K562 (cell line): ENCODE measurements around the gene NDUFV3. TPM values are rescaled to one million over a fixed set of nuclear protein-coding genes. Genes with fewer than 3 reads are reported as not detected.
A peak's percentile ranks its signal among the peaks of the same experiment; 100 is the strongest.

ENCODE experiments used
- COPS2 ChIP-seq: fragments of 450-650 bp; conservative IDR thresholded peaks from 2 replicates; pipeline ENCODE4 v1.6.1; 2016; ENCODE audit warnings: mild to moderate bottlenecking, moderate library complexity
- ELK3 ChIP-seq: fragments of 450-650 bp; formaldehyde crosslinking; IDR thresholded peaks from 2 replicates; pipeline ENCODE4 v1.4.0; 2020; ENCODE audit warnings: mild to moderate bottlenecking
- FOXK1 ChIP-seq: sonication (generic); formaldehyde crosslinking; IDR thresholded peaks from 2 replicates; pipeline ENCODE4 v1.8.0; 2022; ENCODE audit warnings: missing genetic modification reagents, mild to moderate bottlenecking, borderline replicate concordance
- GMEB1 ChIP-seq: fragments of 250-450 bp; sonication (Bioruptor Pico); IDR thresholded peaks from 2 replicates; pipeline ENCODE4 v1.4.0; 2020; ENCODE audit warnings: mild to moderate bottlenecking
- JUND ChIP-seq, 2 experiments: IDR thresholded peaks; 2 replicates in 1 of 2; 3 replicates in 1 of 2; pipeline ENCODE4 v1.6.1; 2011; ENCODE audit warnings: borderline replicate concordance in 2 of 2, low read depth in 2 of 2, low read length in 2 of 2, improper control_type of control experiment in 1 of 2, missing biosample characterization in 1 of 2, missing genetic modification characterization in 1 of 2, missing genetic modification reagents in 1 of 2
- MBD2 ChIP-seq: sonication (generic); IDR thresholded peaks from 2 replicates; pipeline ENCODE4 v1.6.1; 2016; ENCODE audit warnings: low read depth, borderline replicate concordance
- NR4A1 ChIP-seq, 2 experiments: fragments of 250-450 bp in 1 of 2; fragments of 450-650 bp in 1 of 2; sonication (Bioruptor Pico) in 1 of 2; IDR thresholded peaks; 2 replicates each; pipeline versions ENCODE4 v1.4.0 to v1.6.1; 2016 to 2020; ENCODE audit warnings: mild to moderate bottlenecking in 2 of 2, missing compliant biosample characterization in 1 of 2, missing genetic modification characterization in 1 of 2, moderate library complexity in 1 of 2
- PTRF ChIP-seq: fragments of 450-650 bp; IDR thresholded peaks from 2 replicates; pipeline ENCODE4 v1.6.1; 2016; ENCODE audit warnings: mild to moderate bottlenecking, missing genetic modification characterization, missing compliant biosample characterization
- SETDB1 ChIP-seq: IDR thresholded peaks from one replicate; pipeline ENCODE4 v1.6.1; 2012; ENCODE audit warnings: low read length, control low read depth, inconsistent platforms
- TOE1 ChIP-seq, 2 experiments: fragments of 450-650 bp in 1 of 2; sonication (generic) in 1 of 2; formaldehyde crosslinking in 1 of 2; IDR thresholded peaks; 2 replicates each; pipeline versions ENCODE4 v1.7.1 to v1.8.0; 2016 to 2022; ENCODE audit warnings: borderline replicate concordance in 2 of 2, mild to moderate bottlenecking in 2 of 2, antibody characterized with exemption in 1 of 2, inconsistent platforms in 1 of 2, low read depth in 1 of 2, missing genetic modification reagents in 1 of 2, moderate library complexity in 1 of 2
- ZNF12 ChIP-seq: sonication (generic); formaldehyde crosslinking; IDR thresholded peaks from 2 replicates; pipeline ENCODE4 v1.4.0; 2020; ENCODE audit warnings: mild to moderate bottlenecking, missing genetic modification reagents
- ZNF324 ChIP-seq: fragments of 250-450 bp; sonication (Bioruptor Pico); IDR thresholded peaks from 2 replicates; pipeline ENCODE4 v1.4.0; 2020; ENCODE audit warnings: mild to moderate bottlenecking
- ZNF354B ChIP-seq: fragments of 250-450 bp; sonication (Bioruptor Pico); IDR thresholded peaks from 2 replicates; pipeline ENCODE4 v1.4.0; 2020
- ZNF384 ChIP-seq: IDR thresholded peaks from 2 replicates; pipeline ENCODE4 v1.6.1; 2012; ENCODE audit warnings: low read depth, low read length, improper control_type of control experiment
- ZNF436 ChIP-seq: fragments of 250-450, 450-650 bp; sonication (Bioruptor Pico); formaldehyde crosslinking; IDR thresholded peaks from 2 replicates; pipeline ENCODE4 v1.7.0; 2020; ENCODE audit warnings: mild to moderate bottlenecking
- ZNF609 ChIP-seq: sonication (generic); formaldehyde crosslinking; IDR thresholded peaks from 2 replicates; pipeline ENCODE4 v1.8.1; 2023; ENCODE audit warnings: missing genetic modification reagents, mild to moderate bottlenecking, borderline replicate concordance
- ZNF785 ChIP-seq: fragments of 250-450 bp; sonication (Bioruptor Pico); IDR thresholded peaks from 2 replicates; pipeline ENCODE4 v1.4.0; 2020; ENCODE audit warnings: mild to moderate bottlenecking
- polyA plus RNA-seq, 8 experiments: library from polyadenylated mRNA; depleted of rRNA in 4 of 8; stranded (reverse) in 5 of 8; unstranded in 3 of 8; fragments of >200 nt; fragmentation: Nextera tagmentation in 2 of 8; fragmentation: Illumina TruSeq in 1 of 8; extraction: Ambion mirVana in 2 of 8; extraction: Trizol in 1 of 8; gene quantifications; 2 replicates each; pipeline versions ENCODE4 v1.2.1 to v1.2.3, GENCODE V29; 2011 to 2014; ENCODE audit warnings: inconsistent platforms in 1 of 8, missing spikeins in 1 of 8
- total RNA-seq, 7 experiments: library from RNA; depleted of rRNA in 6 of 7; stranded (reverse); fragments of >200 nt in 6 of 7; fragmentation: Illumina TruSeq in 2 of 7; extraction: Trizol in 2 of 7; gene quantifications; 2 replicates each; pipeline versions ENCODE4 v1.2.1 to v1.2.3, GENCODE V29; 2011 to 2021; ENCODE audit warnings: low replicate concordance in 1 of 7

Gene NDUFV3
- total and polyA plus RNA-seq, 9 of the 15 experiments (the other 6 are each of a cell fraction or from before 2014, with no cell fraction given) = 19.1 to 87.8 (median 74.3) TPM

- no peak for TF ChIP-seq ZNF609
- TF ChIP-seq GMEB1 = no peak
- TF ChIP-seq ZNF436 = no peak
- no peak for TF ChIP-seq ELK3 (CRISPR knock-in tag)
- no peak for TF ChIP-seq ZNF785 (CRISPR knock-in tag)
- no peak for TF ChIP-seq COPS2
- TF ChIP-seq FOXK1 = no peak
- no peak for TF ChIP-seq NR4A1 (CRISPR knock-in tag; IDR thresholded peaks at IDR 0.05)
- no peak for TF ChIP-seq NR4A1 (tag; IDR thresholded peaks at IDR 0.05)
- TF ChIP-seq JUND (IDR thresholded peaks at IDR 0.05; ENCODE audit: borderline replicate concordance, low read depth, low read length) = peak; percentile 61; the same call in 1 of the 2 replicates
- peak; percentile 62; the same call in 1 of the 3 replicates for TF ChIP-seq JUND (tag; IDR thresholded peaks at IDR 0.05; ENCODE audit: borderline replicate concordance, low read depth, low read length)
- TF ChIP-seq MBD2 = no peak
- TF ChIP-seq ZNF354B (CRISPR knock-in tag) = no peak
- no peak for TF ChIP-seq SETDB1
- TF ChIP-seq PTRF (tag) = no peak
- TF ChIP-seq TOE1 (IDR thresholded peaks at IDR 0.05; ENCODE audit: borderline replicate concordance) = peak; percentile 89
- no peak for TF ChIP-seq TOE1 (CRISPR knock-in tag; IDR thresholded peaks at IDR 0.05; ENCODE audit: borderline replicate concordance, low read depth)
- no peak for TF ChIP-seq ZNF384
- no peak for TF ChIP-seq ZNF324
- TF ChIP-seq ZNF12 (CRISPR knock-in tag) = 0 out of 2 replicates have a peak, but pooled peaks have one; percentile 61
Observed at GRCh38 chr21:42923553-42924432, 30.7 kb downstream of the NDUFV3 start (continued).
